ENCODE data around the gene PCSK4. TPM values are rescaled to one million over a fixed set of nuclear protein-coding genes. Genes with fewer than 3 reads are reported as not detected.

Gene PCSK4
- total and polyA plus RNA-seq, 2 of the 13 experiments (the other 11 are each of a cell fraction or from before 2014, with no cell fraction given): 2.0 to 2.7 TPM

DNA sequence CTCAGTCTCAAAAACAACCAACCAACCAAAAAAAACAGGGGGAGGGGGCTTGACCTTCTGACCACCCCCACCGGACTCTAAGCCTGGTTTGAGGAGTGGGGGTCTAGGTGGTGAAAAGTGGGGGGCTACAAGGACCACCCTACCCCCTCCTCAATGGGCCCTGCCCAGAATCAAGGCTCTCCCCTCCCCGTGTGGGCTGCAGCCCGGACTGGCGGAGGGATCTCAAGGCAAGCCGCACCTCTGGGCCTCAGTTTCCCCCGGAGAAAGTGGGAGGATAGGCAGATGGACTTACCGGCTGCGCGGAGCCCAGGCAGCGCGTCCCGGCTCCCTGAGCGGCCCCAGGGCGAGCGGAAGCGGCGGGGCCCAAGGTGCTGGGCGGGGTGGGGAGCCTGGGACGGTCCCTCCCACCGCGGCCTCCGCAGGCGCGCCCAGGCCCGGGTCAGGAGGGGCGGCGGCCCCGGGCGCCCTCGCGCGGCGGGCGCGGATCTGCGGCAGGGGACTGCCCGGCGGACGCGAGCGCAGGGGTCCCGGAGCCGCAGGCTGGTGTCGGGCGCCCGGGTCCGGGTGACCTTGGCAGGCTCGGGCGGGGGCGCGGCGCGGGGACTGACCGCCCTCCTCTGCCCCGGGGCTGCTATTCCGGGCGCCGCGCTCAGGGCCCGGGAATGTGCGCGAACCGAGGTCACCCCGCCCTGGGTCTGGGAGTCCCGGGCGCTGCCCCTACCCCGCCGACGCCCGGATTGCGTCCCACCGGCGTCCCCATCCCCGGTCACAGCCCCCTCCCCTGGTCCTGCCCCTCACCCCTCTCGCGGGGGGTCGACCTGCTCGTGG is 22.7 kb upstream of the PCSK4 start, which contains the start of gene ADAMTSL5 (continued):
- TF ChIP-seq HMG20A (CRISPR knock-in tag; IDR thresholded peaks at IDR 0.05; ENCODE audit: borderline replicate concordance) (no peak), ZNF772 (CRISPR knock-in tag; IDR thresholded peaks at IDR 0.05) (peak; percentile 24; the same call in 1 of the 2 replicates), SSRP1 (CRISPR knock-in tag; IDR thresholded peaks at IDR 0.05) (0 out of 2 replicates have a peak, but pooled peaks have one; percentile 57), YEATS4 (CRISPR knock-in tag; IDR thresholded peaks at IDR 0.05; ENCODE audit: borderline replicate concordance) (0 out of 2 replicates have a peak, but pooled peaks have one; percentile 23), ERF (CRISPR knock-in tag; IDR thresholded peaks at IDR 0.05) (peak; percentile 70; the same call in 1 of the 2 replicates), NR2C2 (CRISPR knock-in tag; IDR thresholded peaks at IDR 0.05; ENCODE audit: borderline replicate concordance) (0 out of 2 replicates have a peak, but pooled peaks have one; percentile 23), ZNF629 (CRISPR knock-in tag; conservative IDR thresholded peaks at IDR 0.05) (0 out of 2 replicates have a peak, but pooled peaks have one; percentile 10), ZFP82 (CRISPR knock-in tag; IDR thresholded peaks at IDR 0.05; ENCODE audit: borderline replicate concordance) (0 out of 2 replicates have a peak, but pooled peaks have one; percentile 23), KDM2A (CRISPR knock-in tag; IDR thresholded peaks at IDR 0.05; ENCODE audit: borderline replicate concordance, low read depth) (peak; percentile 57), NCOR1 (IDR thresholded peaks at IDR 0.05; ENCODE audit: borderline replicate concordance, low read length) (no peak), ZNF790 (CRISPR knock-in tag; IDR thresholded peaks at IDR 0.05; ENCODE audit: borderline replicate concordance) (no peak), ZNF557 (CRISPR knock-in tag; IDR thresholded peaks at IDR 0.05) (no peak), ZNF672 (CRISPR knock-in tag; IDR thresholded peaks at IDR 0.05) (peak; percentile 100), ZFY (CRISPR knock-in tag; IDR thresholded peaks at IDR 0.05) (peak; percentile 60), IRX3 (CRISPR knock-in tag; IDR thresholded peaks at IDR 0.05; ENCODE audit: borderline replicate concordance, low read depth) (no peak), IRF2 (CRISPR knock-in tag; IDR thresholded peaks at IDR 0.05) (0 out of 2 replicates have a peak, but pooled peaks have one; percentile 45)
- TF ChIP-seq, protein P1, sequence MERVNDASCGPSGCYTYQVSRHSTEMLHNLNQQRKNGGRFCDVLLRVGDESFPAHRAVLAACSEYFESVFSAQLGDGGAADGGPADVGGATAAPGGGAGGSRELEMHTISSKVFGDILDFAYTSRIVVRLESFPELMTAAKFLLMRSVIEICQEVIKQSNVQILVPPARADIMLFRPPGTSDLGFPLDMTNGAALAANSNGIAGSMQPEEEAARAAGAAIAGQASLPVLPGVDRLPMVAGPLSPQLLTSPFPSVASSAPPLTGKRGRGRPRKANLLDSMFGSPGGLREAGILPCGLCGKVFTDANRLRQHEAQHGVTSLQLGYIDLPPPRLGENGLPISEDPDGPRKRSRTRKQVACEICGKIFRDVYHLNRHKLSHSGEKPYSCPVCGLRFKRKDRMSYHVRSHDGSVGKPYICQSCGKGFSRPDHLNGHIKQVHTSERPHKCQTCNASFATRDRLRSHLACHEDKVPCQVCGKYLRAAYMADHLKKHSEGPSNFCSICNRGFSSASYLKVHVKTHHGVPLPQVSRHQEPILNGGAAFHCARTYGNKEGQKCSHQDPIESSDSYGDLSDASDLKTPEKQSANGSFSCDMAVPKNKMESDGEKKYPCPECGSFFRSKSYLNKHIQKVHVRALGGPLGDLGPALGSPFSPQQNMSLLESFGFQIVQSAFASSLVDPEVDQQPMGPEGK (CRISPR knock-in tag; IDR thresholded peaks at IDR 0.05): peak; percentile 71
- TF ChIP-seq, protein P2, sequence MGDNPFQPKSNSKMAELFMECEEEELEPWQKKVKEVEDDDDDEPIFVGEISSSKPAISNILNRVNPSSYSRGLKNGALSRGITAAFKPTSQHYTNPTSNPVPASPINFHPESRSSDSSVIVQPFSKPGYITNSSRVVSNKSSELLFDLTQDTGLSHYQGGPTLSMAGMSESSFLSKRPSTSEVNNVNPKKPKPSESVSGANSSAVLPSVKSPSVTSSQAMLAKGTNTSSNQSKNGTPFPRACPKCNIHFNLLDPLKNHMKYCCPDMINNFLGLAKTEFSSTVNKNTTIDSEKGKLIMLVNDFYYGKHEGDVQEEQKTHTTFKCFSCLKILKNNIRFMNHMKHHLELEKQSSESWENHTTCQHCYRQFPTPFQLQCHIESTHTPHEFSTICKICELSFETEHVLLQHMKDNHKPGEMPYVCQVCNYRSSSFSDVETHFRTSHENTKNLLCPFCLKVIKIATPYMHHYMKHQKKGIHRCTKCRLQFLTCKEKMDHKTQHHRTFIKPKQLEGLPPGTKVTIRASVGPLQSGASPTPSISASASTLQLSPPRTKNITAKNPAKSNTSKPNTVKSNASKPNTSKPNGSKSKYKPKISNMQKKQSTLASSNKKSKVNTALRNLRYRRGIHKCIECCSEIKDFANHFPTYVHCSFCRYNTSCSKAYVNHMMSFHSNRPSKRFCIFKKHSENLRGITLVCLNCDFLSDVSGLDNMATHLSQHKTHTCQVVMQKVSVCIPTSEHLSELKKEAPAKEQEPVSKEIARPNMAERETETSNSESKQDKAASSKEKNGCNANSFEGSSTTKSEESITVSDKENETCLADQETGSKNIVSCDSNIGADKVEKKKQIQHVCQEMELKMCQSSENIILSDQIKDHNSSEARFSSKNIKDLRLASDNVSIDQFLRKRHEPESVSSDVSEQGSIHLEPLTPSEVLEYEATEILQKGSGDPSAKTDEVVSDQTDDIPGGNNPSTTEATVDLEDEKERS (CRISPR knock-in tag; IDR thresholded peaks at IDR 0.05): peak; percentile 75; the same call in 1 of the 2 replicates
- TF ChIP-seq, protein P3, sequence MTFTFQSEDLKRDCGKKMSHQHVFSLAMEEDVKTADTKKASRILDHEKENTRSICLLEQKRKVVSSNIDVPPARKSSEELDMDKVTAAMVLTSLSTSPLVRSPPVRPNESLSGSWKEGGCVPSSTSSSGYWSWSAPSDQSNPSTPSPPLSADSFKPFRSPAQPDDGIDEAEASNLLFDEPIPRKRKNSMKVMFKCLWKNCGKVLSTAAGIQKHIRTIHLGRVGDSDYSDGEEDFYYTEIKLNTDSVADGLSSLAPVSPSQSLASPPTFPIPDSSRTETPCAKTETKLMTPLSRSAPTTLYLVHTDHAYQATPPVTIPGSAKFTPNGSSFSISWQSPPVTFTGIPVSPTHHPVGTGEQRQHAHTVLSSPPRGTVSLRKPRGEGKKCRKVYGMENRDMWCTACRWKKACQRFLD (CRISPR knock-in tag; IDR thresholded peaks at IDR 0.05; ENCODE audit: borderline replicate concordance): no peak
- TF ChIP-seq, protein P4, sequence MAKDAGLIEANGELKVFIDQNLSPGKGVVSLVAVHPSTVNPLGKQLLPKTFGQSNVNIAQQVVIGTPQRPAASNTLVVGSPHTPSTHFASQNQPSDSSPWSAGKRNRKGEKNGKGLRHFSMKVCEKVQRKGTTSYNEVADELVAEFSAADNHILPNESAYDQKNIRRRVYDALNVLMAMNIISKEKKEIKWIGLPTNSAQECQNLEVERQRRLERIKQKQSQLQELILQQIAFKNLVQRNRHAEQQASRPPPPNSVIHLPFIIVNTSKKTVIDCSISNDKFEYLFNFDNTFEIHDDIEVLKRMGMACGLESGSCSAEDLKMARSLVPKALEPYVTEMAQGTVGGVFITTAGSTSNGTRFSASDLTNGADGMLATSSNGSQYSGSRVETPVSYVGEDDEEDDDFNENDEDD (CRISPR knock-in tag; IDR thresholded peaks at IDR 0.05; ENCODE audit: borderline replicate concordance): peak; percentile 33; the same call in 1 of the 2 replicates
- TF ChIP-seq, protein P5, sequence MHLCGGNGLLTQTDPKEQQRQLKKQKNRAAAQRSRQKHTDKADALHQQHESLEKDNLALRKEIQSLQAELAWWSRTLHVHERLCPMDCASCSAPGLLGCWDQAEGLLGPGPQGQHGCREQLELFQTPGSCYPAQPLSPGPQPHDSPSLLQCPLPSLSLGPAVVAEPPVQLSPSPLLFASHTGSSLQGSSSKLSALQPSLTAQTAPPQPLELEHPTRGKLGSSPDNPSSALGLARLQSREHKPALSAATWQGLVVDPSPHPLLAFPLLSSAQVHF (CRISPR knock-in tag; IDR thresholded peaks at IDR 0.05): no peak

Measured in HepG2 (cell line).